ENCODE data around the gene OS9.

The OS9 gene

GRCh38 chr12:57726151-57726883 is 32.4 kb downstream of the OS9 start (continued):
- TF ChIP-seq PRDM6 (tag by site-specific recombination; IDR thresholded peaks at IDR 0.05) (no peak), IKZF3 (tag by site-specific recombination; IDR thresholded peaks at IDR 0.05) (no peak; the same call in 1 of the 2 replicates), ZNF274 (IDR thresholded peaks at IDR 0.05; ENCODE audit: low read length) (no peak), ZNF274 (tag by site-specific recombination; IDR thresholded peaks at IDR 0.05; ENCODE audit: borderline replicate concordance) (no peak), KLF8 (tag by site-specific recombination; IDR thresholded peaks at IDR 0.05) (peak; percentile 91), ZNF416 (tag by site-specific recombination; IDR thresholded peaks at IDR 0.05) (no peak), ZNF658 (tag by site-specific recombination; IDR thresholded peaks at IDR 0.05) (no peak), ZNF292 (tag by site-specific recombination; IDR thresholded peaks at IDR 0.05; ENCODE audit: borderline replicate concordance, low read depth) (no peak), SCRT2 (tag by site-specific recombination; IDR thresholded peaks at IDR 0.05) (peak; percentile 58; the same call in 1 of the 2 replicates), ZNF398 (tag by site-specific recombination; IDR thresholded peaks at IDR 0.05) (peak; percentile 68), BCL11B (tag by site-specific recombination; IDR thresholded peaks at IDR 0.05; ENCODE audit: low read depth) (no peak), ZNF157 (tag by site-specific recombination; IDR thresholded peaks at IDR 0.05) (no peak), ZNF433 (tag by site-specific recombination; IDR thresholded peaks at IDR 0.05; ENCODE audit: low read depth) (no peak), TSHZ1 (tag by site-specific recombination; IDR thresholded peaks at IDR 0.05; ENCODE audit: borderline replicate concordance) (0 out of 2 replicates have a peak, but pooled peaks have one; percentile 40), ZNF366 (tag by site-specific recombination; conservative IDR thresholded peaks at IDR 0.05) (no peak), ZBTB1 (tag by site-specific recombination; IDR thresholded peaks at IDR 0.05) (no peak), GLIS2 (tag by site-specific recombination; IDR thresholded peaks at IDR 0.05) (peak; percentile 100), ZNF510 (tag by site-specific recombination; IDR thresholded peaks at IDR 0.05; ENCODE audit: insufficient replicate concordance) (no peak), ZNF521 (tag by site-specific recombination; IDR thresholded peaks at IDR 0.05) (no peak), PRDM4 (tag by site-specific recombination; IDR thresholded peaks at IDR 0.05) (peak; percentile 56), ZNF324 (tag by site-specific recombination; IDR thresholded peaks at IDR 0.05) (peak; percentile 82), ZNF114 (tag by site-specific recombination; IDR thresholded peaks at IDR 0.05) (no peak), GLI4 (tag by site-specific recombination; IDR thresholded peaks at IDR 0.05) (no peak), ZNF530 (tag by site-specific recombination; IDR thresholded peaks at IDR 0.05; ENCODE audit: low read depth) (no peak), ZNF600 (tag by site-specific recombination; IDR thresholded peaks at IDR 0.05) (peak; percentile 69), TCF7L2 (IDR thresholded peaks at IDR 0.05; ENCODE audit: borderline replicate concordance, low read depth, low read length) (no peak), ZNF701 (tag by site-specific recombination; IDR thresholded peaks at IDR 0.05) (no peak), ZNF174 (tag by site-specific recombination; IDR thresholded peaks at IDR 0.05) (no peak), ZNF148 (tag by site-specific recombination; IDR thresholded peaks at IDR 0.05; ENCODE audit: borderline replicate concordance) (no peak)

Measured in HEK293 (cell line).